Measurements from ENCODE around the gene TRAF4.
"Not testable (repeated sequence)": the region's sequence is repeated elsewhere in the genome, so short reads cannot be mapped to it uniquely, and the experiment has no call there.

Gene TRAF4

DNA sequence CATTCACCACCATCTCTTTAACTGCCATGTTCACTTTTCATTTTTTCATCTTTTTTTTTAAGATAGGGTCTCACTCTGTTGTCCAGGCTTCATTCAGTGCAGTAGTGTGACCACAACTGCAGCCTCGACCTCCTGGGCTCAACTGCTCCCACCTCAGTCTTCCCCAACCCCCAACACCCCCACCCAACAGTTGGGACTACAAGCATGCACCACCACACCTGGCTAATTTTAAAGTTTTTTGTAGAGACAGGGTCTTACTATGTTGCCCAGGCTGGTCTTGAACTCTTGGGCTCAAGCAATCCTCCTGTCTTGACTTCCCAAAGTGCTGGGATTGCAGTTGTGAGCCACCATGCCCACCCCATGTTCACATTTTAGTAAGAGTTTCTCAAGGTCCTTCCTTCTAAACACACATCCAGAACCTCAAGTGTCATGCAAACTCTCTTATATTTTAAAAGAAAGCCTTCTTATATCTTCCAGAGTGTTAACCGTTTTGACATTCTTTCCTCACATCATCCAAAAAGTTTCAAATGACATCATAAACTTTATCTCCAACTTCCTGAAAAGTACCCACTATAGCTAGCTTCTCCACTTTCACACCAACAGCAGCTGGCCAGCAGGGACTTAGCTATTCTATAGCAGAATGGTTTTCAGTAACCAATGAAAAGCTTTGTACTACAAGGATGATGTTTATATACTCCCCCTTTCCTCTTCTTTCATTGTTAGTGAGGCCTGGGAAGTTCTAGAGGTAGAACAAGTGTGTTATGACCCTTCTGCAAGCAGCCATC is 49.3 kb downstream of the TRAF4 start:
- H3K4me2 ChIP-seq (ENCODE audit: insufficient read depth, low read length), result no peak overlapping the region
- ATAC-seq (ENCODE audit: insufficient read depth, low read depth) (no peak), DNase-seq (no peak)
- no peak overlapping the region for H3K9ac ChIP-seq (ENCODE audit: low read depth, low read length)
- H2AFZ ChIP-seq (ENCODE audit: low read depth, low read length), result no peak overlapping the region
- no peak overlapping the region for H3K4me3 ChIP-seq (ENCODE audit: low read depth in 1 of 2, low read length in 2 of 2)
- peaks cover 4% of the 10 kb centered on the region; the same call in 1 of the 2 replicates for H3K36me3 ChIP-seq (ENCODE audit: insufficient read depth, low read length)
- TF ChIP-seq EZH2 (IDR thresholded peaks at IDR 0.05; ENCODE audit: borderline replicate concordance, low read depth, low read length, severe bottlenecking), result no peak
- TF ChIP-seq, protein P1, sequence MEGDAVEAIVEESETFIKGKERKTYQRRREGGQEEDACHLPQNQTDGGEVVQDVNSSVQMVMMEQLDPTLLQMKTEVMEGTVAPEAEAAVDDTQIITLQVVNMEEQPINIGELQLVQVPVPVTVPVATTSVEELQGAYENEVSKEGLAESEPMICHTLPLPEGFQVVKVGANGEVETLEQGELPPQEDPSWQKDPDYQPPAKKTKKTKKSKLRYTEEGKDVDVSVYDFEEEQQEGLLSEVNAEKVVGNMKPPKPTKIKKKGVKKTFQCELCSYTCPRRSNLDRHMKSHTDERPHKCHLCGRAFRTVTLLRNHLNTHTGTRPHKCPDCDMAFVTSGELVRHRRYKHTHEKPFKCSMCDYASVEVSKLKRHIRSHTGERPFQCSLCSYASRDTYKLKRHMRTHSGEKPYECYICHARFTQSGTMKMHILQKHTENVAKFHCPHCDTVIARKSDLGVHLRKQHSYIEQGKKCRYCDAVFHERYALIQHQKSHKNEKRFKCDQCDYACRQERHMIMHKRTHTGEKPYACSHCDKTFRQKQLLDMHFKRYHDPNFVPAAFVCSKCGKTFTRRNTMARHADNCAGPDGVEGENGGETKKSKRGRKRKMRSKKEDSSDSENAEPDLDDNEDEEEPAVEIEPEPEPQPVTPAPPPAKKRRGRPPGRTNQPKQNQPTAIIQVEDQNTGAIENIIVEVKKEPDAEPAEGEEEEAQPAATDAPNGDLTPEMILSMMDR (IDR thresholded peaks at IDR 0.05; ENCODE audit: borderline replicate concordance, extremely low read depth, low read length, poor library complexity, severe bottlenecking), result no peak
- no peaks in the 10 kb centered on the region for H3K9me3 ChIP-seq (ENCODE audit: insufficient read depth, low read length, severe bottlenecking)
- no peak overlapping the region for H3K27ac ChIP-seq (ENCODE audit: low read length)
- no peaks in the 10 kb centered on the region for H3K4me1 ChIP-seq (ENCODE audit: insufficient read depth, low read length)
- peaks cover 4% of the 10 kb centered on the region; the same call in 1 of the 2 replicates for H4K20me1 ChIP-seq (ENCODE audit: insufficient read depth, low read length)
- H3K79me2 ChIP-seq (ENCODE audit: insufficient read depth, low read length), result peaks cover 49% of the 10 kb centered on the region
- no peaks in the 10 kb centered on the region for H3K27me3 ChIP-seq (ENCODE audit: insufficient read depth, low read length, poor library complexity)

DNA sequence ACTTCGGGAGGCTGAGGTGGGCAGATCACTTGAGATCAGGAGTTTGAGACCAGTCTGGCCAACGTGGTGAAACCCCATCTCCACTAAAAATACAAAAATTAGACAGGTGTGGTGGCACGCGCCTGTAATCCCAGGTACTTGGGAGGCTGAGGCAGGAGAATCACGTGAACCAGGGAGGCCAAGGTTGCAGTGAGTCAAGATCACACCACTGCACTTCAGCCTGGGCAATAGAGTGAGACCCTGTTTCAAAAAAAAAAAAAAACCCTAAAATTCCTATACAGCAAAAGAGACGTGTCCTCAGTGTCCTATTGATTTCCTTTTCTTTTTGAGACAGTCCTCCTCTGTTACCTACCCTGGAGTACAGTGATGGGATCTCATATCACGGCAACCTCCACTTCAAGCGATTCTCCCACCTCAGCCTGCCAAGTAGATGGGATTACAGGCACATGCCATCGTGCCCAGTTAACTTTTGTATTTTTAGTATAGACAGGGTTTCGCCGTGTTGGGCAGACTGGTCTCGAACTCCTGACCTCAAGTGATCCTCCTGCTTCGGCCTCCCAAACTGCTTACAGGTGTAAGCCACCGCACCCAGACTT is 51.1 kb downstream of the TRAF4 start:
- H3K79me2 ChIP-seq (ENCODE audit: insufficient read depth, low read length), result peaks cover 53% of the 10 kb centered on the region
- H3K36me3 ChIP-seq (ENCODE audit: insufficient read depth, low read length); H2AFZ ChIP-seq (ENCODE audit: low read depth, low read length); H3K4me2 ChIP-seq (ENCODE audit: insufficient read depth, low read length); H3K4me3 ChIP-seq (ENCODE audit: low read depth in 1 of 2, low read length in 2 of 2); H3K9me3 ChIP-seq (ENCODE audit: insufficient read depth, low read length, severe bottlenecking); H3K27ac ChIP-seq (ENCODE audit: low read length); H3K9ac ChIP-seq (ENCODE audit: low read depth, low read length); DNase-seq; ATAC-seq (ENCODE audit: insufficient read depth, low read depth); H4K20me1 ChIP-seq (ENCODE audit: insufficient read depth, low read length); H3K4me1 ChIP-seq (ENCODE audit: insufficient read depth, low read length); H3K27me3 ChIP-seq (ENCODE audit: insufficient read depth, low read length, poor library complexity): not testable (repeated sequence)

DNA sequence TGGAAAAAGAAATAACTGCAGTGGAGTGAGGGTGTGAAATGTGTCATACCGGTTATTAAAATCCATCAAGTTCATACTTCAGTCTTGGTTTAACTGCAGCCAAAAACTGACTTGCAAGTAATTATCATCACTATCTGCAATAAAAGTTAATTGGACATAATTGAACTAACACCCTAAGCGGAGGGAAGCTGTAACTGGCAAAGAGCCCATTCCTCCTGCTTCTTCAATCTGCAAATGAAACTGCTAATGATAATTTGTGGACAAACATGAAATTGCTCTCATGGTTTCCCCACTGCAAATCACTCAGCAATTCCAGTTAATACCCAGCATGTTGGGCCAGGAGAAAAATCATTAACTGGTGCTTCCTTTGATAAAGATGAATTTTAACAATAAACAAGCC is 52.3 kb downstream of the TRAF4 start:
- no peak for TF ChIP-seq EZH2 (IDR thresholded peaks at IDR 0.05; ENCODE audit: borderline replicate concordance, low read depth, low read length, severe bottlenecking)
- TF ChIP-seq, protein P1 (IDR thresholded peaks at IDR 0.05; ENCODE audit: borderline replicate concordance, extremely low read depth, low read length, poor library complexity, severe bottlenecking), result no peak
- no peaks in the 10 kb centered on the region for H3K4me1 ChIP-seq (ENCODE audit: insufficient read depth, low read length)
- H3K79me2 ChIP-seq (ENCODE audit: insufficient read depth, low read length), result peaks cover 55% of the 10 kb centered on the region
- no peaks in the 10 kb centered on the region for H3K27me3 ChIP-seq (ENCODE audit: insufficient read depth, low read length, poor library complexity)
- no peak for DNase-seq
- no peak overlapping the region for H3K9ac ChIP-seq (ENCODE audit: low read depth, low read length)
- no peak overlapping the region for H2AFZ ChIP-seq (ENCODE audit: low read depth, low read length)
- ATAC-seq (ENCODE audit: insufficient read depth, low read depth), result no peak
- H3K4me3 ChIP-seq (ENCODE audit: low read depth in 1 of 2, low read length in 2 of 2), result no peak overlapping the region
- H3K4me2 ChIP-seq (ENCODE audit: insufficient read depth, low read length), result no peak overlapping the region
- H3K36me3 ChIP-seq (ENCODE audit: insufficient read depth, low read length), result peaks cover 4% of the 10 kb centered on the region; the same call in 1 of the 2 replicates
- no peak overlapping the region for H3K27ac ChIP-seq (ENCODE audit: low read length)
- no peaks in the 10 kb centered on the region for H3K9me3 ChIP-seq (ENCODE audit: insufficient read depth, low read length, severe bottlenecking)
- peaks cover 4% of the 10 kb centered on the region; the same call in 1 of the 2 replicates for H4K20me1 ChIP-seq (ENCODE audit: insufficient read depth, low read length)

Measured in DND-41 (cell line).